Gastroesophageal sphincter (tissue), 4 donors: ENCODE measurements around the gene DISC1. TPM values are rescaled to one million over a fixed set of nuclear protein-coding genes. Genes with fewer than 3 reads are reported as not detected.

Source experiments
- ATAC-seq: fragments of 150-250 bp; one replicate; pipeline ENCODE4 v1.9.1; 2016; ENCODE audit warnings: mild to moderate bottlenecking, moderate library complexity
- H3K27ac ChIP-seq, 4 donors: fragments of 200-600 bp; sonication (generic) in 3 of 4; 1 replicate in 3 of 4; 2 replicates in 1 of 4; pipeline ENCODE4 v1.5.1; 2016 to 2019
- H3K27me3 ChIP-seq: fragments of 200-600 bp; sonication (generic); one replicate; pipeline ENCODE4 v1.5.1; 2019
- H3K36me3 ChIP-seq, 2 donors: fragments of 200-600 bp; sonication (generic); one replicate each; pipeline ENCODE4 v1.5.1; 2019; ENCODE audit warnings: control low read depth in 1 of 2
- H3K4me1 ChIP-seq, 3 donors: fragments of 200-600 bp; sonication (generic); 1 replicate in 2 of 3; 2 replicates in 1 of 3; pipeline ENCODE4 v1.5.1; 2016 to 2019; ENCODE audit warnings: control low read depth in 2 of 3
- H3K4me3 ChIP-seq, 2 donors: fragments of 200-600 bp; sonication (generic); one replicate each; pipeline ENCODE4 v1.5.1; 2019; ENCODE audit warnings: mild to moderate bottlenecking in 1 of 2, moderate library complexity in 1 of 2
- H3K9me3 ChIP-seq, 3 donors: fragments of 200-600 bp; sonication (generic); one replicate each; pipeline ENCODE4 v1.5.1; 2017 to 2019; ENCODE audit warnings: control low read depth in 2 of 3
- EP300 ChIP-seq: sonication (generic); formaldehyde crosslinking; IDR thresholded peaks from one replicate; pipeline ENCODE4 v1.6.1; 2017; ENCODE audit warnings: antibody characterized with exemption, mild to moderate bottlenecking
- POLR2A ChIP-seq, 2 donors: fragments of 450-650 bp; IDR thresholded peaks; one replicate each; pipeline ENCODE4 v1.6.1; 2017; ENCODE audit warnings: antibody characterized with exemption in 2 of 2, mild to moderate bottlenecking in 2 of 2, moderate library complexity in 1 of 2
- POLR2AphosphoS5 ChIP-seq: sonication (generic); formaldehyde crosslinking; IDR thresholded peaks from one replicate; pipeline ENCODE4 v1.6.1; 2017; ENCODE audit warnings: antibody characterized with exemption
- WGBS, 2 donors: methylation state at CpG; one replicate each; pipeline ENCODE4 v1.1.5; 2018; ENCODE audit warnings: low coverage in 1 of 2; 5-methylcytosine and 5-hydroxymethylcytosine counted together
- total RNA-seq, 4 donors: library from RNA; depleted of rRNA; stranded (reverse); fragments of >200 nt; gene quantifications; one replicate each; pipeline ENCODE4 v1.1.0, GENCODE V29; 2016
- TF ChIP-seq, protein P1 (sequence below), 4 experiments: fragments of 200-600 bp in 2 of 4; fragments of 450-650 bp in 2 of 4; sonication (generic) in 1 of 4; IDR thresholded peaks; one replicate each; pipeline ENCODE4 v1.5.1; 2017 to 2019; ENCODE audit warnings: antibody characterized with exemption in 4 of 4, mild to moderate bottlenecking in 2 of 4, moderate library complexity in 2 of 4

DISC1 gene
- 1 to 10 TPM; 4.4 to 9.8 (median 6.8) TPM for total RNA-seq

- peak; percentile 86 for ATAC-seq
- Histone ChIP-seq H3K27me3 (peaks cover 16% of the 10 kb centered on the region), H3K9me3 (no peaks in the 10 kb centered on the region), H3K4me1 (peaks cover 0 to 39% (median 3%) of the 10 kb centered on the region in 3 donors), H3K4me3 (peak within 1 kb of the TSS; percentile 65 to 76), H3K27ac (peak within 1 kb of the TSS; percentile 51 to 89 (median 88)), H3K36me3 (no peaks in the 10 kb centered on the region)
- TF ChIP-seq POLR2A (IDR thresholded peaks at IDR 0.05) (peak; percentile 17 to 37), EP300 (no peak), POLR2AphosphoS5 (peak; percentile 32)
- TF ChIP-seq, protein P1, sequence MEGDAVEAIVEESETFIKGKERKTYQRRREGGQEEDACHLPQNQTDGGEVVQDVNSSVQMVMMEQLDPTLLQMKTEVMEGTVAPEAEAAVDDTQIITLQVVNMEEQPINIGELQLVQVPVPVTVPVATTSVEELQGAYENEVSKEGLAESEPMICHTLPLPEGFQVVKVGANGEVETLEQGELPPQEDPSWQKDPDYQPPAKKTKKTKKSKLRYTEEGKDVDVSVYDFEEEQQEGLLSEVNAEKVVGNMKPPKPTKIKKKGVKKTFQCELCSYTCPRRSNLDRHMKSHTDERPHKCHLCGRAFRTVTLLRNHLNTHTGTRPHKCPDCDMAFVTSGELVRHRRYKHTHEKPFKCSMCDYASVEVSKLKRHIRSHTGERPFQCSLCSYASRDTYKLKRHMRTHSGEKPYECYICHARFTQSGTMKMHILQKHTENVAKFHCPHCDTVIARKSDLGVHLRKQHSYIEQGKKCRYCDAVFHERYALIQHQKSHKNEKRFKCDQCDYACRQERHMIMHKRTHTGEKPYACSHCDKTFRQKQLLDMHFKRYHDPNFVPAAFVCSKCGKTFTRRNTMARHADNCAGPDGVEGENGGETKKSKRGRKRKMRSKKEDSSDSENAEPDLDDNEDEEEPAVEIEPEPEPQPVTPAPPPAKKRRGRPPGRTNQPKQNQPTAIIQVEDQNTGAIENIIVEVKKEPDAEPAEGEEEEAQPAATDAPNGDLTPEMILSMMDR (IDR thresholded peaks at IDR 0.05), result no peak
- WGBS, 2 donors, result no CpG with 5 or more reads among the region's 38 CpGs
Measured at GRCh38 chr1:231626535-231626950, at the start of gene DISC1. DISC1 (plus strand) TSS chr1:231626790; CDS start chr1:231626868, 78 bp downstream.

- TF ChIP-seq, protein P1 (IDR thresholded peaks at IDR 0.05), result no peak
- no peak for TF ChIP-seq POLR2AphosphoS5
- no peak for TF ChIP-seq POLR2A (IDR thresholded peaks at IDR 0.05)
- TF ChIP-seq EP300, result no peak
- Histone ChIP-seq H3K4me3 (no peak overlapping the region), H3K27me3 (no peaks in the 10 kb centered on the region), H3K36me3 (no peaks in the 10 kb centered on the region), H3K27ac (no peak overlapping the region), H3K9me3 (no peaks in the 10 kb centered on the region), H3K4me1 (no peaks in the 10 kb centered on the region)
- 85 to 86% methylated on average over 7 to 11 of the region's 11 CpGs for WGBS, 2 donors
- ATAC-seq, result no peak
Measured at GRCh38 chr1:231576804-231577718, 49.5 kb upstream of the DISC1 start.

DNA sequence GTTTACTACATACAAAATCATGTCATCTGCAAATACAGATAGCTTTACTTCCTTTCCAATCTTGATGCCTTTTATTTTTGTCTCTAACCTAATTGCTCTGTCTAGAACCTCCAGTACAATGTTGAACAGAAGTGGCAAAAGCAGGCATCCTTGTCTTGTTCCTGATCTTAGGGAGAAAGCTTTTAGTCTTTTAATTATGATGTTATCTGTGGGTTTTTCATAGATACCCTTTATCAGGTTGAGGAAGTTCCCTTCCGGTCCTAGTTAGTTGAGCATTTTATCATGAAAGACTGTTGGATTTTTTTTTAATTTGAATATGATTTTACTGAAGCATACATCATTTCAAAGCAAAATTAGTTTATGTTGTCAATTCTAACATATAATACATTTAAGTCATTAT is 45.7 kb upstream of the DISC1 start:
- TF ChIP-seq, protein P1 (IDR thresholded peaks at IDR 0.05), result no peak
- Histone ChIP-seq H3K9me3 (no peaks in the 10 kb centered on the region), H3K4me3 (no peak overlapping the region), H3K27ac (no peak overlapping the region), H3K4me1 (no peaks in the 10 kb centered on the region), H3K36me3 (no peaks in the 10 kb centered on the region), H3K27me3 (no peaks in the 10 kb centered on the region)
- ATAC-seq, result no peak
- WGBS, 2 donors, result 83 to 91% methylated on average over 1 of the region's 1 CpG

GRCh38 chr1:231581859-231582258 is 44.7 kb upstream of the DISC1 start:
- H3K4me3 ChIP-seq, result no peak overlapping the region
- no peak for TF ChIP-seq POLR2AphosphoS5
- TF ChIP-seq POLR2A (IDR thresholded peaks at IDR 0.05), result no peak
- no peak for TF ChIP-seq EP300
- TF ChIP-seq, protein P1 (IDR thresholded peaks at IDR 0.05), result no peak
- WGBS, 2 donors, result 56 to 76% methylated on average over 2 of the region's 2 CpGs
- ATAC-seq, result no peak
- no peak overlapping the region for H3K27ac ChIP-seq
- no peaks in the 10 kb centered on the region for H3K4me1 ChIP-seq
- no peaks in the 10 kb centered on the region for H3K27me3 ChIP-seq
- H3K36me3 ChIP-seq, result no peaks in the 10 kb centered on the region
- no peaks in the 10 kb centered on the region for H3K9me3 ChIP-seq

GRCh38 chr1:231583376-231583775 is 43.2 kb upstream of the DISC1 start:
- H3K4me1 ChIP-seq, result no peaks in the 10 kb centered on the region
- H3K27me3 ChIP-seq, result no peaks in the 10 kb centered on the region
- no peaks in the 10 kb centered on the region for H3K36me3 ChIP-seq
- H3K9me3 ChIP-seq, result no peaks in the 10 kb centered on the region
- WGBS, 2 donors, result 87 to 90% methylated on average over 6 of the region's 6 CpGs
- ATAC-seq, result no peak
- TF ChIP-seq, protein P1 (IDR thresholded peaks at IDR 0.05), result no peak
- TF ChIP-seq POLR2A (IDR thresholded peaks at IDR 0.05) (no peak), EP300 (no peak), POLR2AphosphoS5 (no peak)
- H3K27ac ChIP-seq, result no peak overlapping the region
- H3K4me3 ChIP-seq, result no peak overlapping the region
